B cell (primary cell): Measurements from ENCODE around the gene ASB7. TPM values are rescaled to one million over a fixed set of nuclear protein-coding genes. Genes with fewer than 3 reads are reported as not detected.

Source experiments
- ATAC-seq: fragments of 200-7000 bp; cut with Tn5 transposase; one replicate; pipeline ENCODE4 v1.10.0; 2021; ENCODE audit warnings: low read depth, mild to moderate bottlenecking, moderate number of reproducible peaks, moderate library complexity
- CTCF ChIA-PET: fragments of 350-600 bp; sonication (Branson Sonifier 250); formaldehyde crosslinking; loops from one replicate; lab custom pipeline; 2021; ENCODE audit warnings: antibody characterized with exemption, inconsistent platforms; lab: Charles Lee
- POLR2A ChIA-PET: fragments of 350-600 bp; sonication (Branson Sonifier 250); formaldehyde crosslinking; loops from one replicate; lab custom pipeline; 2021; ENCODE audit warnings: antibody characterized with exemption; lab: Charles Lee
- DNase-seq: peaks from one replicate; pipeline ENCODE4 v3.0.0; 2013
- H2AFZ ChIP-seq: 2 replicates; pipeline ENCODE4 v1.6.1; 2012; ENCODE audit warnings: mild to moderate bottlenecking, low read depth, low read length; ENCODE audit not compliant: insufficient read depth, poor library complexity, severe bottlenecking
- H3K27ac ChIP-seq, 2 donors: 1 replicate in 1 of 2; 2 replicates in 1 of 2; pipeline ENCODE4 v1.5.1; 2012 to 2013; ENCODE audit warnings: low read length in 2 of 2, mild to moderate bottlenecking in 2 of 2, moderate library complexity in 1 of 2
- H3K27me3 ChIP-seq, 4 experiments: fragments of 200-600 bp in 1 of 4; sonication (generic) in 1 of 4; replicated peaks in 1 of 4; 1 replicate in 2 of 4; 2 replicates in 2 of 4; pipeline versions ENCODE4 v1.6.1 to v1.7.0; 2013 to 2016; ENCODE audit warnings: low read length in 3 of 4, mild to moderate bottlenecking in 2 of 4, mixed read lengths in 1 of 4, moderate library complexity in 1 of 4; ENCODE audit not compliant: insufficient read depth in 4 of 4, control insufficient read depth in 3 of 4; ENCODE audit errors: control extremely low read depth in 1 of 4
- H3K36me3 ChIP-seq, 2 experiments: replicated peaks in 1 of 2; 1 replicate in 1 of 2; 2 replicates in 1 of 2; pipeline versions ENCODE4 v1.6.1 to v1.7.1; 2013; ENCODE audit warnings: low read length in 1 of 2; ENCODE audit not compliant: insufficient read depth in 2 of 2, control insufficient read depth in 1 of 2; ENCODE audit errors: control extremely low read depth in 1 of 2, extremely low read depth in 1 of 2
- H3K4me1 ChIP-seq, 2 donors: fragments of 200-600 bp in 1 of 2; sonication (generic) in 1 of 2; 1 replicate in 1 of 2; 2 replicates in 1 of 2; pipeline versions ENCODE4 v1.5.1 to v1.6.1; 2013 to 2017; ENCODE audit warnings: low read length in 2 of 2; ENCODE audit not compliant: control insufficient read depth in 2 of 2, insufficient read depth in 2 of 2
- H3K4me2 ChIP-seq: replicated peaks from 2 replicates; pipeline ENCODE3; 2012; ENCODE audit warnings: mild to moderate bottlenecking, low read depth, low read length; ENCODE audit not compliant: poor library complexity, severe bottlenecking
- H3K4me3 ChIP-seq, 5 experiments: fragments of 200-600 bp in 1 of 5; sonication (generic) in 1 of 5; 1 replicate in 3 of 5; 2 replicates in 2 of 5; pipeline versions ENCODE4 v1.5.1 to v1.7.0; 2011 to 2016; ENCODE audit warnings: low read length in 4 of 5, mild to moderate bottlenecking in 4 of 5, low read depth in 2 of 5, control low read depth in 1 of 5, moderate library complexity in 1 of 5; ENCODE audit not compliant: insufficient read depth in 1 of 5; ENCODE audit errors: control extremely low read depth in 1 of 5, extremely low read depth in 1 of 5
- H3K79me2 ChIP-seq: fragments of 200-600 bp; sonication (generic); one replicate; pipeline ENCODE4 v1.6.0; 2016; ENCODE audit warnings: low read length; ENCODE audit not compliant: control insufficient read depth, insufficient read depth
- H3K9ac ChIP-seq: fragments of 200-600 bp; sonication (generic); 2 replicates; pipeline ENCODE4 v1.6.1; 2017; ENCODE audit warnings: mild to moderate bottlenecking, low read length, moderate library complexity
- H3K9me3 ChIP-seq, 3 donors: one replicate each; pipeline versions ENCODE4 v1.6.1 to v1.7.1; 2013; ENCODE audit warnings: low read length in 2 of 3; ENCODE audit not compliant: control insufficient read depth in 2 of 3, insufficient read depth in 1 of 3; ENCODE audit errors: control extremely low read depth in 1 of 3
- H4K20me1 ChIP-seq: 2 replicates; pipeline ENCODE4 v1.6.0; 2012; ENCODE audit warnings: mild to moderate bottlenecking, low read length; ENCODE audit not compliant: insufficient read depth, control insufficient read depth, poor library complexity, severe bottlenecking
- H3K27ac Mint-ChIP-seq: one replicate; pipeline ENCODE4 v1.8.0; 2021; ENCODE audit warnings: mixed read lengths
- H3K27me3 Mint-ChIP-seq: one replicate; pipeline ENCODE4 v1.8.0; 2021; ENCODE audit warnings: mixed read lengths
- H3K4me1 Mint-ChIP-seq: one replicate; pipeline ENCODE4 v1.8.0; 2021; ENCODE audit warnings: mixed read lengths
- H3K4me3 Mint-ChIP-seq: one replicate; pipeline ENCODE4 v1.8.0; 2021; ENCODE audit warnings: mixed read lengths
- H3K9me3 Mint-ChIP-seq: one replicate; pipeline ENCODE4 v1.8.0; 2022; ENCODE audit warnings: mixed read lengths; ENCODE audit not compliant: insufficient read depth
- EZH2 ChIP-seq: IDR thresholded peaks from 2 replicates; pipeline ENCODE4 v1.6.1; 2012; ENCODE audit warnings: borderline replicate concordance, low read depth, mild to moderate bottlenecking, moderate library complexity, low read length; ENCODE audit not compliant: insufficient read depth, poor library complexity, severe bottlenecking
- WGBS: methylation state at CpG from one replicate; pipeline ENCODE4 v1.1.5; 2013; ENCODE audit warnings: missing lambda C conversion rate; ENCODE audit not compliant: insufficient coverage; 5-methylcytosine and 5-hydroxymethylcytosine counted together
- intact Hi-C: fragments of 100-400 bp; cut with micrococcal nuclease; formaldehyde crosslinking; loops from one replicate; pipeline ENCODE4 v1.10.0; 2022
- polyA plus RNA-seq: library from polyadenylated mRNA; depleted of rRNA; stranded (reverse); fragments of >200 nt; gene quantifications from 2 replicates; pipeline ENCODE4 v1.2.3, GENCODE V29; 2012
- total RNA-seq, 2 donors: library from RNA; stranded (reverse); fragments of 120-200 nt in 1 of 2; gene quantifications; 1 replicate in 1 of 2; 2 replicates in 1 of 2; pipeline versions ENCODE4 v1.2.3 to v1.2.4, GENCODE V29; 2013 to 2022
- TF ChIP-seq, protein P1 (sequence below): fragments of 200-600 bp; IDR thresholded peaks from one replicate; pipeline ENCODE4 v1.8.0; 2022; ENCODE audit warnings: antibody characterized with exemption, mild to moderate bottlenecking

The ASB7 gene
- total and polyA plus RNA-seq, 2 donors (not counting 1 experiment from before 2014, with no cell fraction given) = 12.1 to 25.0 TPM

DNA sequence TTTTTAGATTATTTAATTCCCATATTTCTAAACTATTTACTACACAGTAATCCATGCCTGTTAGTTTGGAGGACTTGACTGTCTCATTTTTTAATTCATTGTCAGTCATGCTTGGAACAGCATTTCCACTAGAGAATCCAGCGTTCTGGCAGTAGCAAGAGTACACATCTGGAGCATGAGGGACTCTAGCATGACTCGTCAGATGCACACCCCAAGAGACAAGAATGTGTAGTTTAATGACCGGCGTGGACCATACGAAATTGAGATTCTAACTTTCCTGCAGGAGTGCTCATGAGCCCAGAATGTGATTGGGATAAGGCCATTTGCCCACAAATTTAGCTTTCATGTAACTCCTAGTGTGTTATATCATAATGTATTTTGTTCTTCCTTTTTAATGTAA is 48.9 kb downstream of the ASB7 start:
- Mint-ChIP-seq H3K4me3 (no peak overlapping the region), H3K4me1 (peaks cover 4% of the 10 kb centered on the region), H3K27me3 (no peaks in the 10 kb centered on the region), H3K9me3 (no peaks in the 10 kb centered on the region), H3K27ac (no peak overlapping the region)
- H3K27ac ChIP-seq = no peak overlapping the region
- H4K20me1 ChIP-seq = no peaks in the 10 kb centered on the region
- no peak for DNase-seq
- H3K9ac ChIP-seq = no peak overlapping the region
- ChIA-PET POLR2A (no interaction called here), CTCF (no interaction called here)
- H3K27me3 ChIP-seq = no peaks in the 10 kb centered on the region
- no peak for TF ChIP-seq EZH2
- TF ChIP-seq, protein P1, sequence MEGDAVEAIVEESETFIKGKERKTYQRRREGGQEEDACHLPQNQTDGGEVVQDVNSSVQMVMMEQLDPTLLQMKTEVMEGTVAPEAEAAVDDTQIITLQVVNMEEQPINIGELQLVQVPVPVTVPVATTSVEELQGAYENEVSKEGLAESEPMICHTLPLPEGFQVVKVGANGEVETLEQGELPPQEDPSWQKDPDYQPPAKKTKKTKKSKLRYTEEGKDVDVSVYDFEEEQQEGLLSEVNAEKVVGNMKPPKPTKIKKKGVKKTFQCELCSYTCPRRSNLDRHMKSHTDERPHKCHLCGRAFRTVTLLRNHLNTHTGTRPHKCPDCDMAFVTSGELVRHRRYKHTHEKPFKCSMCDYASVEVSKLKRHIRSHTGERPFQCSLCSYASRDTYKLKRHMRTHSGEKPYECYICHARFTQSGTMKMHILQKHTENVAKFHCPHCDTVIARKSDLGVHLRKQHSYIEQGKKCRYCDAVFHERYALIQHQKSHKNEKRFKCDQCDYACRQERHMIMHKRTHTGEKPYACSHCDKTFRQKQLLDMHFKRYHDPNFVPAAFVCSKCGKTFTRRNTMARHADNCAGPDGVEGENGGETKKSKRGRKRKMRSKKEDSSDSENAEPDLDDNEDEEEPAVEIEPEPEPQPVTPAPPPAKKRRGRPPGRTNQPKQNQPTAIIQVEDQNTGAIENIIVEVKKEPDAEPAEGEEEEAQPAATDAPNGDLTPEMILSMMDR = no peak
- no peaks in the 10 kb centered on the region for H3K79me2 ChIP-seq
- no peak for ATAC-seq
- no peaks in the 10 kb centered on the region for H3K4me1 ChIP-seq
- H3K4me2 ChIP-seq = no peak overlapping the region
- WGBS = 80% methylated on average over 1 of the region's 5 CpGs
- H3K36me3 ChIP-seq = peaks cover 4 to 9% of the 10 kb centered on the region in 2 experiments
- no peak overlapping the region for H2AFZ ChIP-seq
- intact Hi-C loops = no loop called here
- H3K9me3 ChIP-seq = no peaks in the 10 kb centered on the region
- H3K4me3 ChIP-seq = no peak overlapping the region

DNA sequence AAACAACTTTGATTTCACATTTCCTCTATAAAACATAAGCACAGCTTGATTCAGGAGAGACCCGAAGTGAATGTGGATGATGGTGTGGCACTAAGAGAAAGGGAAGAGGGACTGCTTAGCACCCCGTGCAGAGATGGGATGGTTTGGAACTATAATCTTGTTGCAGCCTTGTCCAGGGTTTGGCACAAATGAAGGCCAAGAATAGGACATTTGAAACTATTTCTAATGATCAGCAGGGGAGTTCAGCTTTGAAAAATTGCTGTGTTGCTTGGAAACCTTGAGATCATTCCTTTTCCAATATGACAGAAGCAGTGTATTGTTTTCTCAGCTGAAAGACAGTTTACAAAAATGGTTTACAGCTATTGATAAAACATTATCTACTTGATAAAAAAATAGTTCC is 49.7 kb downstream of the ASB7 start:
- Histone ChIP-seq H3K4me3 (no peak overlapping the region), H3K79me2 (no peaks in the 10 kb centered on the region), H3K9me3 (no peaks in the 10 kb centered on the region), H3K9ac (no peak overlapping the region), H3K27ac (no peak overlapping the region), H2AFZ (no peak overlapping the region), H4K20me1 (no peaks in the 10 kb centered on the region), H3K36me3 (peaks cover 4 to 9% of the 10 kb centered on the region in 2 experiments), H3K27me3 (no peaks in the 10 kb centered on the region), H3K4me1 (no peaks in the 10 kb centered on the region), H3K4me2 (no peak overlapping the region)
- no peak overlapping the region for H3K4me3 Mint-ChIP-seq
- H3K27me3 Mint-ChIP-seq = no peaks in the 10 kb centered on the region
- CTCF ChIA-PET = interaction anchor here (1.5 kb wide), 1 partner anchor 357 kb away, joined by 4 read pairs; no protein-coding TSS in a partner anchor
- intact Hi-C loops = no loop called here
- ATAC-seq (no peak), DNase-seq (no peak)
- peaks cover 4% of the 10 kb centered on the region for H3K4me1 Mint-ChIP-seq
- H3K27ac Mint-ChIP-seq = no peak overlapping the region
- no peaks in the 10 kb centered on the region for H3K9me3 Mint-ChIP-seq
- no peak for TF ChIP-seq EZH2
- TF ChIP-seq, protein P1 = no peak
- POLR2A ChIA-PET = no interaction called here
- WGBS = 100% methylated on average over 1 of the region's 2 CpGs
